ENCODE data around the gene GOLPH3. TPM values are rescaled to one million over a fixed set of nuclear protein-coding genes. Genes with fewer than 3 reads are reported as not detected.

The GOLPH3 gene
- 63.2 to 75.3 TPM (median 73.6 TPM) in 5 replicates for total RNA-seq (2022; extraction: Qiagen RNA extraction)

DNA sequence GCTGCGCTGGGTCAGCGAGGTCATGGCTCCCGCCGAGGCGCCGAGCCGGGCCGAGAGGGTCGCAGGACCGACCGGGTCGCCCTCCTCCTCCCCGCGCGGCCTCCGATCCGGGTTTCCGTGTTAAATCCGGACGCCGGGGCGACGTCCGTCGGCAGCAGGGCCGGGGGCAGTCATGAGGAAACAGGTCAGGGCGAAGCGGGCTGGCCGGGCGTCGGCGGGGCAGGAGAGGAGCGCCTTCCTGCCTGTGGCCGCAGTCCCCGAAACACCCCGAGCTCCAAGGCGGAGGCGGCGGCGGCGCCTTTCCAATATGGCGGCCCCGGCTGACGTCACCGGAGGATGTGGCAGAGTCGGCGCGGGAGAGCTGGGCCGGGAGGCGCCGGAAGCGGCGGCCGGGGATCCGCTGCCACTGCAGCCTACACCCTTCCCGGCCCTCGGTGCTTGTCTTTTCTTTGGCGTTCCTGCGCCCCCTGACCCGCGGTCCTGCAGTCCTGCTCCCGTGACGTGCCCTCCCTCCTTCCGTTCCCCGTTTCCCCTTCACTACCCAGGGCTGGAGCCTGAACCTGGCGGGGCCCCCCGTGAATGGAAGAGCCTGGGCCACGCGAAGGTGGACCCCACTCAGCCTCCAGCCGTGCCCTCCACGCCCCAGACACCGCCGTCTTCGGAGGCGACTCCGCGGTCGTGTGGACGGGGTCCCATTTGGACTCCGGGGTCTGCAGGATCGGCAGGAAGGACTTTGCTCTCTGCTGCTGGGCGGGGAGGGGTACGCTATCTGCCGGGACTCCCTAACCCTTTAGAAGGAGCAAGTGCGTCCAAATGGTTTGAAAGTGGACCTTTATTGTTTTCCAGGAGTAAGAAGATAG is at the start of gene GOLPH3:
Gene GOLPH3, minus strand, starts transcription at position 309 of the 860 bp plus-strand sequence. Its CDS starts 285 bp downstream, at position 24.

Other genes starting within 250 kb of the GOLPH3 start
- 14.3 to 19.3 TPM (median 18.5 TPM) in 5 replicates for gene MTMR12, start 138.6 kb upstream of the GOLPH3 start, total RNA-seq (2022; extraction: Qiagen RNA extraction)